K562 (cell line): ENCODE measurements around the gene POC5. TPM values are rescaled to one million over a fixed set of nuclear protein-coding genes. Genes with fewer than 3 reads are reported as not detected.

Source experiments
- ATAC-seq: fragments of 200-7000 bp; cut with Tn5 transposase; 3 replicates; pipeline ENCODE4 v1.9.1; 2020; ENCODE audit warnings: moderate library complexity
- BruUV-seq: library from RNA; stranded (reverse); fragments of 400-500 nt; replicated peaks from 2 replicates; lab custom pipeline; 2021; lab: Mats Ljungman, UMichigan
- CTCF ChIA-PET: fragments of 300-600 bp; formaldehyde crosslinking; extraction: SDS; loops from one replicate; lab custom pipeline; 2021; ENCODE audit warnings: low intra/inter-chr PET ratio; lab: Yijun Ruan, JAX
- POLR2A ChIA-PET: fragments of 300-600, 350-650 bp; sonication (Branson Sonifier 250); formaldehyde crosslinking; extraction: SDS; loops from one replicate; lab custom pipeline; 2021; ENCODE audit warnings: antibody characterized with exemption, inconsistent platforms; lab: Yijun Ruan, JAX
- DNase-seq, 4 experiments: peaks; one replicate each; pipeline versions ENCODE4 v3.0.0 to v3.0.0-alpha.2; 2011 to 2018; ENCODE audit warnings: low spot score in 3 of 4, mixed read lengths in 3 of 4; ENCODE audit errors: extremely low read depth in 1 of 4
- FAIRE-seq: peaks from 2 replicates; lab custom pipeline; 2011; peaks lifted over from hg19 to GRCh38; lab: Jason Lieb, UNC
- H2AFZ ChIP-seq: 2 replicates; pipeline ENCODE4 v1.6.0; 2011; ENCODE audit warnings: low read depth, low read length, control low read depth, inconsistent platforms
- H3K27ac ChIP-seq: fragments of 200-600 bp; 3 replicates; pipeline ENCODE4 v1.8.0; 2011; ENCODE audit warnings: low read depth, mild to moderate bottlenecking, control low read depth, inconsistent platforms, low read length, moderate library complexity, mixed read lengths; ENCODE audit errors: extremely low read depth
- H3K27me3 ChIP-seq, 2 experiments: fragments of 300-600 bp in 1 of 2; 2 replicates in 1 of 2; 3 replicates in 1 of 2; pipeline versions ENCODE4 v1.6.0 to v1.8.0; 2011; ENCODE audit warnings: inconsistent platforms in 2 of 2, low read length in 2 of 2, mild to moderate bottlenecking in 1 of 2, mixed read lengths in 1 of 2, moderate library complexity in 1 of 2; ENCODE audit not compliant: control insufficient read depth in 2 of 2, insufficient read depth in 2 of 2
- H3K36me3 ChIP-seq: fragments of 300-600 bp; 3 replicates; pipeline ENCODE4 v1.8.0; 2011; ENCODE audit warnings: mild to moderate bottlenecking, low read length, inconsistent platforms; ENCODE audit not compliant: control insufficient read depth, insufficient read depth
- H3K4me1 ChIP-seq, 2 experiments: fragments of 200-600 bp in 1 of 2; replicated peaks in 1 of 2; 2 replicates in 1 of 2; 3 replicates in 1 of 2; pipeline versions ENCODE4 v1.5.1 to v1.8.0; 2011; ENCODE audit warnings: inconsistent platforms in 2 of 2, low read length in 2 of 2, mild to moderate bottlenecking in 1 of 2, mixed read lengths in 1 of 2, moderate library complexity in 1 of 2; ENCODE audit not compliant: control insufficient read depth in 2 of 2, insufficient read depth in 2 of 2
- H3K4me2 ChIP-seq: 2 replicates; pipeline ENCODE4 v1.6.1; 2011; ENCODE audit warnings: low read length, control low read depth, inconsistent platforms, mixed read lengths; ENCODE audit not compliant: insufficient read depth
- H3K4me3 ChIP-seq: fragments of 200-600 bp; sonication (generic), shearing (Covaris generic); 2 replicates; pipeline ENCODE4 v1.5.1; 2016; ENCODE audit warnings: control low read depth, inconsistent platforms
- H3K79me2 ChIP-seq: fragments of 200-600 bp; 3 replicates; pipeline ENCODE4 v1.8.0; 2011; ENCODE audit warnings: low read length, inconsistent platforms; ENCODE audit not compliant: control insufficient read depth, insufficient read depth
- H3K9ac ChIP-seq, 2 experiments: 2 replicates each; pipeline versions ENCODE4 v1.6.0 to v1.6.1; 2011; ENCODE audit warnings: low read depth in 2 of 2, low read length in 2 of 2, control low read depth in 1 of 2, inconsistent platforms in 1 of 2, mild to moderate bottlenecking in 1 of 2, mixed read lengths in 1 of 2; ENCODE audit not compliant: insufficient read depth in 1 of 2
- H3K9me1 ChIP-seq: one replicate; pipeline ENCODE4 v1.6.0; 2011; ENCODE audit warnings: inconsistent platforms, mild to moderate bottlenecking, low read length, moderate library complexity; ENCODE audit not compliant: control insufficient read depth, insufficient read depth
- H3K9me3 ChIP-seq: replicated peaks from 2 replicates; pipeline ENCODE4 v1.5.1; 2011; ENCODE audit warnings: low read depth, low read length, inconsistent platforms; ENCODE audit not compliant: control insufficient read depth, insufficient read depth
- H4K20me1 ChIP-seq: replicated peaks from 2 replicates; pipeline ENCODE4 v1.6.1; 2011; ENCODE audit warnings: low read length, inconsistent platforms, mixed read lengths; ENCODE audit not compliant: control insufficient read depth, insufficient read depth
- ARNT ChIP-seq, 2 experiments: fragments of 450-650 bp; IDR thresholded peaks; 2 replicates each; pipeline ENCODE4 v1.6.1; 2016; ENCODE audit warnings: mild to moderate bottlenecking in 1 of 2
- BACH1 ChIP-seq: fragments of 200-800 bp; sonication (Bioruptor generic); IDR thresholded peaks from 2 replicates; pipeline ENCODE4 v1.6.1; 2016; ENCODE audit warnings: missing genetic modification characterization, missing compliant biosample characterization
- CEBPG ChIP-seq, 3 experiments: fragments of 200-800 bp in 1 of 3; sonication (Bioruptor generic) in 1 of 3; sonication (generic) in 1 of 3; formaldehyde crosslinking in 1 of 3; IDR thresholded peaks in 2 of 3; conservative IDR thresholded peaks in 1 of 3; 2 replicates each; pipeline versions ENCODE4 v1.6.1 to v1.8.0; 2016 to 2022; ENCODE audit warnings: missing compliant biosample characterization in 2 of 3, missing genetic modification characterization in 2 of 3, mild to moderate bottlenecking in 1 of 3, missing genetic modification reagents in 1 of 3
- ETV5 ChIP-seq: sonication (generic); formaldehyde crosslinking; IDR thresholded peaks from 2 replicates; pipeline ENCODE4 v1.4.0; 2020; ENCODE audit warnings: low read depth, mild to moderate bottlenecking, missing genetic modification reagents
- FOXA1 ChIP-seq: fragments of 450-650 bp; IDR thresholded peaks from 2 replicates; pipeline ENCODE4 v1.6.1; 2016; ENCODE audit warnings: mild to moderate bottlenecking, borderline replicate concordance
- FOXK2 ChIP-seq, 2 experiments: fragments of 450-650 bp; IDR thresholded peaks in 1 of 2; conservative IDR thresholded peaks in 1 of 2; 2 replicates each; pipeline ENCODE4 v1.6.1; 2016; ENCODE audit warnings: low read depth in 2 of 2, mild to moderate bottlenecking in 1 of 2
- GATAD2A ChIP-seq: fragments of 450-650 bp; IDR thresholded peaks from 2 replicates; pipeline ENCODE4 v1.6.1; 2017
- NR2C2 ChIP-seq, 2 experiments: fragments of 200-800 bp in 1 of 2; sonication (Bioruptor generic) in 1 of 2; sonication (generic) in 1 of 2; formaldehyde crosslinking in 1 of 2; IDR thresholded peaks; 2 replicates each; pipeline versions ENCODE4 v1.6.1 to v1.8.0; 2016 to 2022; ENCODE audit warnings: mild to moderate bottlenecking in 1 of 2, missing compliant biosample characterization in 1 of 2, missing genetic modification characterization in 1 of 2, missing genetic modification reagents in 1 of 2
- SP2 ChIP-seq: IDR thresholded peaks from 2 replicates; pipeline ENCODE4 v1.6.1; 2011; ENCODE audit warnings: mild to moderate bottlenecking, low read depth, low read length, moderate library complexity; ENCODE audit not compliant: poor library complexity, severe bottlenecking; ENCODE audit errors: extremely low read depth
- ZNF134 ChIP-seq: fragments of 250-450 bp; sonication (Bioruptor Pico); conservative IDR thresholded peaks from 2 replicates; pipeline ENCODE4 v1.4.0; 2020
- ZNF324 ChIP-seq: fragments of 250-450 bp; sonication (Bioruptor Pico); IDR thresholded peaks from 2 replicates; pipeline ENCODE4 v1.4.0; 2020; ENCODE audit warnings: mild to moderate bottlenecking
- ZNF347 ChIP-seq: fragments of 450-650 bp; formaldehyde crosslinking; IDR thresholded peaks from 2 replicates; pipeline ENCODE4 v1.4.0; 2020; ENCODE audit warnings: low read depth, mild to moderate bottlenecking, moderate library complexity
- ZNF408 ChIP-seq: fragments of 250-450 bp; sonication (Bioruptor Pico); IDR thresholded peaks from 2 replicates; pipeline ENCODE4 v1.4.0; 2020; ENCODE audit warnings: low read depth, mild to moderate bottlenecking, moderate library complexity
- in situ Hi-C: fragments of 300-500 bp; cut with MboI; formaldehyde crosslinking; loops from 4 replicates; pipeline ENCODE4 v1.15.0; 2018; ENCODE audit warnings: inconsistent platforms, mixed read lengths
- intact Hi-C: fragments of 100-400 bp; cut with micrococcal nuclease; formaldehyde crosslinking; loops from 2 replicates; pipeline ENCODE4 v1.14.2; 2022
- polyA plus RNA-seq, 8 experiments: library from polyadenylated mRNA; depleted of rRNA in 4 of 8; stranded (reverse) in 5 of 8; unstranded in 3 of 8; fragments of >200 nt; fragmentation: Nextera tagmentation in 2 of 8; fragmentation: Illumina TruSeq in 1 of 8; extraction: Ambion mirVana in 2 of 8; extraction: Trizol in 1 of 8; gene quantifications; 2 replicates each; pipeline versions ENCODE4 v1.2.1 to v1.2.3, GENCODE V29; 2011 to 2014; ENCODE audit warnings: inconsistent platforms in 1 of 8, missing spikeins in 1 of 8
- total RNA-seq, 7 experiments: library from RNA; depleted of rRNA in 6 of 7; stranded (reverse); fragments of >200 nt in 6 of 7; fragmentation: Illumina TruSeq in 2 of 7; extraction: Trizol in 2 of 7; gene quantifications; 2 replicates each; pipeline versions ENCODE4 v1.2.1 to v1.2.3, GENCODE V29; 2011 to 2021; ENCODE audit warnings: low replicate concordance in 1 of 7
- TF ChIP-seq, protein P1 (sequence below): sonication (generic); formaldehyde crosslinking; IDR thresholded peaks from 2 replicates; pipeline ENCODE4 v1.8.0; 2022; ENCODE audit warnings: missing genetic modification reagents, mild to moderate bottlenecking, moderate library complexity, borderline replicate concordance
- TF ChIP-seq, protein P2 (sequence below), 2 experiments: fragments of 200-800 bp in 1 of 2; sonication (Bioruptor generic) in 1 of 2; sonication (generic) in 1 of 2; formaldehyde crosslinking in 1 of 2; IDR thresholded peaks in 1 of 2; conservative IDR thresholded peaks in 1 of 2; 2 replicates each; pipeline versions ENCODE4 v1.5.0 to v1.6.1; 2016 to 2020; ENCODE audit warnings: missing compliant biosample characterization in 1 of 2, missing genetic modification characterization in 1 of 2, missing genetic modification reagents in 1 of 2
- TF ChIP-seq, protein P3 (sequence below): fragments of 150-350 bp; conservative IDR thresholded peaks from 2 replicates; pipeline ENCODE4 v1.6.1; 2014; ENCODE audit warnings: low read length
- TF ChIP-seq, protein P4 (sequence below): sonication (generic); formaldehyde crosslinking; IDR thresholded peaks from 2 replicates; pipeline ENCODE4 v1.5.0; 2020; ENCODE audit warnings: missing genetic modification reagents

POC5 gene
- total and polyA plus RNA-seq, 9 of the 15 experiments (the other 6 are each of a cell fraction or from before 2014, with no cell fraction given): 14.5 to 38.2 (median 27.0) TPM

DNA sequence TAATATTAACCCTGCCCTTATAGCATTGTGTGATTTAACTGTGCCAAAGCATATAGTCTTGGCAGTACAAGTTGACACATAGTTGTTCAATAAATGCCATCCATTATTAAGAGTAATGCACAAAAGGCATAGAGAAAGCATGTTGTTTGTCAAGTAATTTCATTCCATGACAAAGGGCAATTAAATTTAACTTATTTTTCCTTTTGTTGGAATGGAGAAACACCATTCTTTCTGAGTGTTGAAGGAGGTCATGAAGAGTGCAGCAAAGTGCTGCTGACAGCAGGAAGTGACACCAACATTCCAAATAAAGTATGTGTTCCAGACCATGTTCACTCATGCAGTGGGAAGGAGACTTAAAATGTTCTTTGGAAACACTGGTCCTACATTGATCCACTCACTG is 76.8 kb downstream of the POC5 start:
- FAIRE-seq (no peak), DNase-seq (no peak), ATAC-seq (no peak)
- Histone ChIP-seq H3K4me1 (no peaks in the 10 kb centered on the region), H3K27ac (no peak overlapping the region), H2AFZ (no peak overlapping the region), H3K9me1 (no peaks in the 10 kb centered on the region), H3K4me3 (no peak overlapping the region), H3K36me3 (no peaks in the 10 kb centered on the region), H3K9me3 (no peaks in the 10 kb centered on the region), H3K9ac (no peak overlapping the region), H4K20me1 (no peaks in the 10 kb centered on the region), H3K4me2 (no peak overlapping the region), H3K79me2 (no peaks in the 10 kb centered on the region), H3K27me3 (no peaks in the 10 kb centered on the region)
- in situ Hi-C loops (no loop called here), intact Hi-C loops (no loop called here)
- no TSS peak for BruUV-seq
- ChIA-PET CTCF (no interaction called here), POLR2A (no interaction called here)
- TF ChIP-seq ZNF324 (CRISPR knock-in tag) (no peak), SP2 (no peak), ZNF347 (CRISPR knock-in tag) (no peak), ETV5 (CRISPR knock-in tag) (no peak), FOXA1 (no peak), FOXK2 (conservative IDR thresholded peaks at IDR 0.05 in 1 of 2, IDR thresholded peaks at IDR 0.05 in 1 of 2; ENCODE audit: low read depth in 2 of 2) (no peak), ZNF134 (CRISPR knock-in tag) (no peak), GATAD2A (no peak), ZNF408 (CRISPR knock-in tag) (no peak), ARNT (IDR thresholded peaks at IDR 0.05) (no peak), BACH1 (tag) (no peak), NR2C2 (CRISPR knock-in tag; IDR thresholded peaks at IDR 0.05) (no peak), NR2C2 (tag; IDR thresholded peaks at IDR 0.05) (no peak), CEBPG (CRISPR knock-in tag; IDR thresholded peaks at IDR 0.05) (no peak), CEBPG (tag; conservative IDR thresholded peaks at IDR 0.05 in 1 of 2, IDR thresholded peaks at IDR 0.05 in 1 of 2) (no peak)
- TF ChIP-seq, protein P1, sequence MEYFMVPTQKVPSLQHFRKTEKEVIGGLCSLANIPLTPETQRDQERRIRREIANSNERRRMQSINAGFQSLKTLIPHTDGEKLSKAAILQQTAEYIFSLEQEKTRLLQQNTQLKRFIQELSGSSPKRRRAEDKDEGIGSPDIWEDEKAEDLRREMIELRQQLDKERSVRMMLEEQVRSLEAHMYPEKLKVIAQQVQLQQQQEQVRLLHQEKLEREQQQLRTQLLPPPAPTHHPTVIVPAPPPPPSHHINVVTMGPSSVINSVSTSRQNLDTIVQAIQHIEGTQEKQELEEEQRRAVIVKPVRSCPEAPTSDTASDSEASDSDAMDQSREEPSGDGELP (CRISPR knock-in tag): no peak
- TF ChIP-seq, protein P2, sequence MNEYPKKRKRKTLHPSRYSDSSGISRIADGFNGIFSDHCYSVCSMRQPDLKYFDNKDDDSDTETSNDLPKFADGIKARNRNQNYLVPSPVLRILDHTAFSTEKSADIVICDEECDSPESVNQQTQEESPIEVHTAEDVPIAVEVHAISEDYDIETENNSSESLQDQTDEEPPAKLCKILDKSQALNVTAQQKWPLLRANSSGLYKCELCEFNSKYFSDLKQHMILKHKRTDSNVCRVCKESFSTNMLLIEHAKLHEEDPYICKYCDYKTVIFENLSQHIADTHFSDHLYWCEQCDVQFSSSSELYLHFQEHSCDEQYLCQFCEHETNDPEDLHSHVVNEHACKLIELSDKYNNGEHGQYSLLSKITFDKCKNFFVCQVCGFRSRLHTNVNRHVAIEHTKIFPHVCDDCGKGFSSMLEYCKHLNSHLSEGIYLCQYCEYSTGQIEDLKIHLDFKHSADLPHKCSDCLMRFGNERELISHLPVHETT (CRISPR knock-in tag; conservative IDR thresholded peaks at IDR 0.05 in 1 of 2, IDR thresholded peaks at IDR 0.05 in 1 of 2): no peak
- TF ChIP-seq, protein P3, sequence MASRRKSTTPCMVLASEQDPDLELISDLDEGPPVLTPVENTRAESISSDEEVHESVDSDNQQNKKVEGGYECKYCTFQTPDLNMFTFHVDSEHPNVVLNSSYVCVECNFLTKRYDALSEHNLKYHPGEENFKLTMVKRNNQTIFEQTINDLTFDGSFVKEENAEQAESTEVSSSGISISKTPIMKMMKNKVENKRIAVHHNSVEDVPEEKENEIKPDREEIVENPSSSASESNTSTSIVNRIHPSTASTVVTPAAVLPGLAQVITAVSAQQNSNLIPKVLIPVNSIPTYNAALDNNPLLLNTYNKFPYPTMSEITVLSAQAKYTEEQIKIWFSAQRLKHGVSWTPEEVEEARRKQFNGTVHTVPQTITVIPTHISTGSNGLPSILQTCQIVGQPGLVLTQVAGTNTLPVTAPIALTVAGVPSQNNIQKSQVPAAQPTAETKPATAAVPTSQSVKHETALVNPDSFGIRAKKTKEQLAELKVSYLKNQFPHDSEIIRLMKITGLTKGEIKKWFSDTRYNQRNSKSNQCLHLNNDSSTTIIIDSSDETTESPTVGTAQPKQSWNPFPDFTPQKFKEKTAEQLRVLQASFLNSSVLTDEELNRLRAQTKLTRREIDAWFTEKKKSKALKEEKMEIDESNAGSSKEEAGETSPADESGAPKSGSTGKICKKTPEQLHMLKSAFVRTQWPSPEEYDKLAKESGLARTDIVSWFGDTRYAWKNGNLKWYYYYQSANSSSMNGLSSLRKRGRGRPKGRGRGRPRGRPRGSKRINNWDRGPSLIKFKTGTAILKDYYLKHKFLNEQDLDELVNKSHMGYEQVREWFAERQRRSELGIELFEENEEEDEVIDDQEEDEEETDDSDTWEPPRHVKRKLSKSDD: no peak
- TF ChIP-seq, protein P4, sequence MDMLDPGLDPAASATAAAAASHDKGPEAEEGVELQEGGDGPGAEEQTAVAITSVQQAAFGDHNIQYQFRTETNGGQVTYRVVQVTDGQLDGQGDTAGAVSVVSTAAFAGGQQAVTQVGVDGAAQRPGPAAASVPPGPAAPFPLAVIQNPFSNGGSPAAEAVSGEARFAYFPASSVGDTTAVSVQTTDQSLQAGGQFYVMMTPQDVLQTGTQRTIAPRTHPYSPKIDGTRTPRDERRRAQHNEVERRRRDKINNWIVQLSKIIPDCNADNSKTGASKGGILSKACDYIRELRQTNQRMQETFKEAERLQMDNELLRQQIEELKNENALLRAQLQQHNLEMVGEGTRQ (CRISPR knock-in tag): no peak
